ENCODE results near the gene KIAA0232. TPM values are rescaled to one million over a fixed set of nuclear protein-coding genes. Genes with fewer than 3 reads are reported as not detected.
"Not testable (repeated sequence)": the region's sequence is repeated elsewhere in the genome, so short reads cannot be mapped to it uniquely, and the experiment has no call there.

KIAA0232 gene
- total RNA-seq, 4 donors from 2014 or later: 39.1 to 66.4 (median 60.4) TPM

GRCh38 chr4:6910960-6911874 is 128.7 kb downstream of the KIAA0232 start:
- DNase-seq: no peak
- H3K9me3 ChIP-seq: no peaks in the 10 kb centered on the region
- in situ Hi-C loops (cut with MboI; ENCODE audit: low sequenced_read_pairs in 4 of 4): loop anchor here in 2 of 4 donors (10.0 to 25.0 kb wide), 2 partner anchors 74 to 151 kb away; partner anchors contain the start of gene GRPEL1 (in 1 of the 2)
- TF ChIP-seq POLR2A (IDR thresholded peaks at IDR 0.05): peak in 1 of 2 donors; percentile 0
- TF ChIP-seq CTCF (IDR thresholded peaks at IDR 0.05 in 4 of 5, conservative IDR thresholded peaks at IDR 0.05 in 1 of 5): no peak
- no peaks in the 10 kb centered on the region for H3K36me3 ChIP-seq
- intact Hi-C loops (cut with DNase I; ENCODE audit: low total_unique reads): loop anchor here (5.0 kb wide), 1 partner anchor 56 kb away; no protein-coding TSS in a partner anchor
- H3K27me3 ChIP-seq: no peaks in the 10 kb centered on the region
- H3K4me3 ChIP-seq: peak overlapping the region; percentile 70 to 100 (median 78)
- ATAC-seq: no peak
- peak overlapping the region; percentile 75 to 100 (median 96) for H3K27ac ChIP-seq
- H3K4me1 ChIP-seq: peaks cover 41 to 45% of the 10 kb centered on the region in 2 donors

GRCh38 chr4:6911917-6912316 is 129.4 kb downstream of the KIAA0232 start:
- peak overlapping the region; percentile 75 to 100 (median 96) for H3K27ac ChIP-seq
- H3K27me3 ChIP-seq, DNase-seq, H3K36me3 ChIP-seq, ATAC-seq, H3K4me3 ChIP-seq, H3K9me3 ChIP-seq: not testable (repeated sequence)
- intact Hi-C loops (cut with DNase I; ENCODE audit: low total_unique reads) (loop anchor here (5.0 kb wide), 1 partner anchor 55 kb away; no protein-coding TSS in a partner anchor), in situ Hi-C loops (cut with MboI; ENCODE audit: low sequenced_read_pairs in 4 of 4) (loop anchor here in 2 of 4 donors (10.0 to 25.0 kb wide), 2 partner anchors 73 to 150 kb away; partner anchors contain the start of gene GRPEL1 (in 1 of the 2))
- peaks cover 48 to 52% of the 10 kb centered on the region in 2 donors for H3K4me1 ChIP-seq

GRCh38 chr4:6912441-6912840 is 129.9 kb downstream of the KIAA0232 start:
- H3K9me3 ChIP-seq: no peaks in the 10 kb centered on the region
- peaks cover 53 to 57% of the 10 kb centered on the region in 2 donors for H3K4me1 ChIP-seq
- H3K27ac ChIP-seq: peak overlapping the region; percentile 75 to 100 (median 96)
- in situ Hi-C loops (cut with MboI; ENCODE audit: low sequenced_read_pairs in 4 of 4): loop anchor here in 2 of 4 donors (10.0 to 25.0 kb wide), 2 partner anchors 72 to 150 kb away; partner anchors contain the start of gene GRPEL1 (in 1 of the 2)
- H3K27me3 ChIP-seq: no peaks in the 10 kb centered on the region
- H3K4me3 ChIP-seq: no peak overlapping the region
- peak in 1 of 2 donors; percentile 55 for DNase-seq
- intact Hi-C loops (cut with DNase I; ENCODE audit: low total_unique reads): loop anchor here (5.0 kb wide), 1 partner anchor 55 kb away; no protein-coding TSS in a partner anchor
- no peaks in the 10 kb centered on the region for H3K36me3 ChIP-seq
- TF ChIP-seq POLR2A (IDR thresholded peaks at IDR 0.05): peak in 1 of 2 donors; percentile 30
- TF ChIP-seq CTCF (IDR thresholded peaks at IDR 0.05 in 4 of 5, conservative IDR thresholded peaks at IDR 0.05 in 1 of 5): no peak
- ATAC-seq: peak in 1 of 2 donors; percentile 36

GRCh38 chr4:6913350-6913905 is 130.9 kb downstream of the KIAA0232 start:
- Histone ChIP-seq H3K27me3 (no peaks in the 10 kb centered on the region), H3K27ac (peak overlapping the region in 2 of 4 donors; percentile 75 to 100), H3K4me1 (peaks cover 54 to 61% of the 10 kb centered on the region in 2 donors), H3K9me3 (no peaks in the 10 kb centered on the region), H3K4me3 (no peak overlapping the region), H3K36me3 (no peaks in the 10 kb centered on the region)
- TF ChIP-seq CTCF (IDR thresholded peaks at IDR 0.05 in 4 of 5, conservative IDR thresholded peaks at IDR 0.05 in 1 of 5): no peak
- no peak for TF ChIP-seq POLR2A (IDR thresholded peaks at IDR 0.05)
- intact Hi-C loops (cut with DNase I; ENCODE audit: low total_unique reads): loop anchor here (5.0 kb wide), 1 partner anchor 54 kb away; no protein-coding TSS in a partner anchor
- no peak for DNase-seq
- in situ Hi-C loops (cut with MboI; ENCODE audit: low sequenced_read_pairs in 4 of 4): loop anchor here in 2 of 4 donors (10.0 to 25.0 kb wide), 2 partner anchors 71 to 149 kb away; partner anchors contain the start of gene GRPEL1 (in 1 of the 2)
- ATAC-seq: no peak
